Spleen (tissue), 11 donors: ENCODE data around the gene OLFML3. TPM values are rescaled to one million over a fixed set of nuclear protein-coding genes. Genes with fewer than 3 reads are reported as not detected.

Experiments used
- DNase-seq: peaks from one replicate; pipeline ENCODE4 v3.0.0-alpha.2; 2020
- H3K27ac ChIP-seq, 8 donors: fragments of 200-600 bp; sonication (generic) in 7 of 8; 1 replicate in 4 of 8; 2 replicates in 4 of 8; pipeline versions ENCODE4 v1.5.0 to v1.8.0; 2016 to 2021; ENCODE audit warnings: inconsistent platforms in 4 of 8, mild to moderate bottlenecking in 4 of 8, moderate library complexity in 1 of 8
- H3K27me3 ChIP-seq, 7 donors: fragments of 200-600 bp; sonication (generic) in 6 of 7; replicated peaks in 1 of 7; 1 replicate in 4 of 7; 2 replicates in 3 of 7; pipeline versions ENCODE4 v1.5.0 to v1.8.0; 2016 to 2021; ENCODE audit warnings: inconsistent platforms in 3 of 7, mild to moderate bottlenecking in 1 of 7
- H3K36me3 ChIP-seq, 6 donors: fragments of 200-600 bp; sonication (generic) in 5 of 6; 1 replicate in 4 of 6; 2 replicates in 2 of 6; pipeline versions ENCODE4 v1.5.0 to v1.8.0; 2016 to 2021; ENCODE audit warnings: inconsistent platforms in 2 of 6
- H3K4me1 ChIP-seq, 6 donors: fragments of 200-600 bp; sonication (generic) in 5 of 6; 1 replicate in 3 of 6; 2 replicates in 3 of 6; pipeline versions ENCODE4 v1.5.0 to v1.8.0; 2016 to 2021; ENCODE audit warnings: inconsistent platforms in 3 of 6
- H3K4me3 ChIP-seq, 8 donors: fragments of 200-600 bp; sonication (generic) in 7 of 8; 1 replicate in 4 of 8; 2 replicates in 4 of 8; pipeline versions ENCODE4 v1.5.0 to v1.8.0; 2016 to 2021; ENCODE audit warnings: inconsistent platforms in 4 of 8, mild to moderate bottlenecking in 4 of 8, moderate library complexity in 2 of 8
- H3K9me3 ChIP-seq, 8 donors: fragments of 200-600 bp; sonication (generic) in 7 of 8; 1 replicate in 4 of 8; 2 replicates in 4 of 8; pipeline versions ENCODE4 v1.5.0 to v1.8.0; 2016 to 2021; ENCODE audit warnings: inconsistent platforms in 4 of 8
- POLR2A ChIP-seq, 3 donors: fragments of 450-650 bp; IDR thresholded peaks; one replicate each; pipeline ENCODE4 v1.5.1; 2017; ENCODE audit warnings: antibody characterized with exemption in 3 of 3, mild to moderate bottlenecking in 1 of 3
- POLR2AphosphoS5 ChIP-seq, 3 donors: sonication (generic); formaldehyde crosslinking; IDR thresholded peaks; one replicate each; pipeline ENCODE4 v1.5.1; 2017; ENCODE audit warnings: antibody characterized with exemption in 3 of 3
- WGBS, 5 donors: extraction: QIAGEN DNeasy Blood & Tissue Kit in 3 of 5; methylation state at CpG; one replicate each; pipeline versions ENCODE4 v1.1.5 to v1.1.7; 2013 to 2018; 5-methylcytosine and 5-hydroxymethylcytosine counted together
- intact Hi-C: fragments of 100-400 bp; cut with DNase I; formaldehyde crosslinking; loops from one replicate; pipeline ENCODE4 v1.15.0; 2023; ENCODE audit warnings: low total_unique reads
- polyA plus RNA-seq, 3 donors: library from polyadenylated mRNA; stranded (reverse); fragments of 200-250 nt; gene quantifications; one replicate each; pipeline ENCODE4 v1.2.1, GENCODE V29; 2013
- total RNA-seq, 7 donors: library from RNA; depleted of rRNA in 3 of 7; stranded (reverse); fragments of >200 nt in 3 of 7; fragmentation: NEBNext Ultra II Directional in 4 of 7; extraction: Animal tissue kit (Norgen Biotek cat#: 25700) in 4 of 7; gene quantifications; one replicate each; pipeline versions ENCODE4 v1.1.0 to v1.2.1, GENCODE V29; 2016 to 2021
- TF ChIP-seq, protein P1 (sequence below), 11 experiments: fragments of 200-600 bp in 7 of 11; fragments of 450-650 bp in 4 of 11; sonication (generic) in 4 of 11; IDR thresholded peaks in 8 of 11; conservative IDR thresholded peaks in 3 of 11; 1 replicate in 7 of 11; 2 replicates in 4 of 11; pipeline versions ENCODE4 v1.4.0 to v1.8.0; 2016 to 2021; ENCODE audit warnings: antibody characterized with exemption in 11 of 11, inconsistent platforms in 4 of 11, mild to moderate bottlenecking in 1 of 11
- donor health status: healthy with polysubstance abuse.
- donor health status: DM: no; HTN: no; CAD: no; lungs with moderate emphysema.
- donor health status: DM: no; HTN: no; CAD: no.
- donor health status: Bipolar disorder and iron deficiency.
- donor health status: healthy.
- donor health status: DM: no; HTN: no; CAD: no.
- donor health status: DM: yes; HTN: yes; CAD: no.

The OLFML3 gene
- total and polyA plus RNA-seq, 10 donors: 1.2 to 10.9 (median 5.1) TPM

DNA sequence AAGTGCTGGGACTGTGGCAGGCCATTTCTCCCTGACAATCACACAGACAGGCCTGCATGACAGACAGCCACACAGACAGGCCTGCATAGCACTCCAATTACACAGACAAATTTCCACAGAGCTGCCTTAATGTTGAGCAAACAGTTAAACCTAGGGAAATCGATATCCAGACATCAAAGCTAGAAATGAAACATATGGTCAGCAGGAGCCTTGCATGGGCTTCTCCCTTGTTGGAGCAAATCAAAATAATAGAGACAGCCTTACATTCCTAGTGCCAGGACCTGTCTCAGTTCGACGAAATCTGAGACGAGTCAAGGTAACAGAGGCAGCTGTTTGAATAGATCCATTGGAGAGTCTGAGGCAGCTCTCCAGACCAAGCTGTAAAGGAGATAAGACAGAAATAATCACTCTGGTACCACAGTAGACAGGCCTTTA, 42.4 kb downstream of the OLFML3 start:
- Histone ChIP-seq H3K4me1 (no peaks in the 10 kb centered on the region), H3K27ac (no peak overlapping the region), H3K4me3 (no peak overlapping the region), H3K9me3 (peaks cover 0 to 13% (median 0%) of the 10 kb centered on the region in 8 donors), H3K27me3 (no peaks in the 10 kb centered on the region), H3K36me3 (no peaks in the 10 kb centered on the region)
- 78 to 84% (median 80%) methylated on average over 4 of the region's 4 CpGs for WGBS, 5 donors
- no peak for DNase-seq
- intact Hi-C loops: no loop called here
- TF ChIP-seq, protein P1, sequence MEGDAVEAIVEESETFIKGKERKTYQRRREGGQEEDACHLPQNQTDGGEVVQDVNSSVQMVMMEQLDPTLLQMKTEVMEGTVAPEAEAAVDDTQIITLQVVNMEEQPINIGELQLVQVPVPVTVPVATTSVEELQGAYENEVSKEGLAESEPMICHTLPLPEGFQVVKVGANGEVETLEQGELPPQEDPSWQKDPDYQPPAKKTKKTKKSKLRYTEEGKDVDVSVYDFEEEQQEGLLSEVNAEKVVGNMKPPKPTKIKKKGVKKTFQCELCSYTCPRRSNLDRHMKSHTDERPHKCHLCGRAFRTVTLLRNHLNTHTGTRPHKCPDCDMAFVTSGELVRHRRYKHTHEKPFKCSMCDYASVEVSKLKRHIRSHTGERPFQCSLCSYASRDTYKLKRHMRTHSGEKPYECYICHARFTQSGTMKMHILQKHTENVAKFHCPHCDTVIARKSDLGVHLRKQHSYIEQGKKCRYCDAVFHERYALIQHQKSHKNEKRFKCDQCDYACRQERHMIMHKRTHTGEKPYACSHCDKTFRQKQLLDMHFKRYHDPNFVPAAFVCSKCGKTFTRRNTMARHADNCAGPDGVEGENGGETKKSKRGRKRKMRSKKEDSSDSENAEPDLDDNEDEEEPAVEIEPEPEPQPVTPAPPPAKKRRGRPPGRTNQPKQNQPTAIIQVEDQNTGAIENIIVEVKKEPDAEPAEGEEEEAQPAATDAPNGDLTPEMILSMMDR (IDR thresholded peaks at IDR 0.05 in 8 of 11, conservative IDR thresholded peaks at IDR 0.05 in 3 of 11): no peak
- TF ChIP-seq POLR2AphosphoS5 (IDR thresholded peaks at IDR 0.05) (no peak), POLR2A (IDR thresholded peaks at IDR 0.05) (no peak)

- H3K4me3 ChIP-seq: no peak overlapping the region
- TF ChIP-seq, protein P1 (IDR thresholded peaks at IDR 0.05 in 8 of 11, conservative IDR thresholded peaks at IDR 0.05 in 3 of 11): no peak
- no peak for TF ChIP-seq POLR2A (IDR thresholded peaks at IDR 0.05)
- no peak for TF ChIP-seq POLR2AphosphoS5 (IDR thresholded peaks at IDR 0.05)
- H3K4me1 ChIP-seq: no peaks in the 10 kb centered on the region
- no peaks in the 10 kb centered on the region for H3K36me3 ChIP-seq
- intact Hi-C loops: no loop called here
- 94 to 97% (median 95%) methylated on average over 2 of the region's 2 CpGs for WGBS, 5 donors
- H3K27me3 ChIP-seq: no peaks in the 10 kb centered on the region
- no peak overlapping the region for H3K27ac ChIP-seq
- H3K9me3 ChIP-seq: peaks cover 0 to 13% (median 0%) of the 10 kb centered on the region in 8 donors
- no peak for DNase-seq
Observed at GRCh38 chr1:114022877-114023276, 43.6 kb downstream of the OLFML3 start.

DNA sequence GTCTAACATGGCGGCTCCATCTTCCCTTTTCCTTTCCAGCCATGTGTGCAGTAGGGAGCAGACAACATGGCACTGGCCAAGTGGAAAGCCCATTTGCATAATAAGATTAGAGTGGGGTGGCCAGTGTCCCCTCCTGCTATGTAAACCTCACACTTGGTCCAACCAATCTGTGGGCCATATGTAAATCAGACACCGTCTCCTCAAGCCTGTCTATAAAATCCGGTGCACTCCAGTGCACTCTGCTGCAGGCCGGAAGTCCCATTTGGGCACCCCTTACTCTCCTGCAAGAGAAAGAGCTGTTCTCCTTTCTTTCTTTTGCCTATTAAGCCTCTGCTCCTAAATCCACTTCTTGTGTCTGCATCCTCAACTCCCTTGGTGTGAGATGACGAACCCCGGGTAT, 44.1 kb downstream of the OLFML3 start:
- no peak overlapping the region for H3K4me3 ChIP-seq
- intact Hi-C loops: no loop called here
- H3K27ac ChIP-seq: no peak overlapping the region
- WGBS, 5 donors: 80 to 94% (median 90%) methylated on average over 6 of the region's 6 CpGs
- H3K9me3 ChIP-seq: peaks cover 0 to 13% (median 0%) of the 10 kb centered on the region in 8 donors
- TF ChIP-seq POLR2AphosphoS5 (IDR thresholded peaks at IDR 0.05): no peak
- TF ChIP-seq, protein P1 (IDR thresholded peaks at IDR 0.05 in 8 of 11, conservative IDR thresholded peaks at IDR 0.05 in 3 of 11): no peak
- TF ChIP-seq POLR2A (IDR thresholded peaks at IDR 0.05): no peak
- DNase-seq: no peak
- no peaks in the 10 kb centered on the region for H3K4me1 ChIP-seq
- no peaks in the 10 kb centered on the region for H3K36me3 ChIP-seq
- H3K27me3 ChIP-seq: no peaks in the 10 kb centered on the region

- H3K36me3 ChIP-seq: no peaks in the 10 kb centered on the region
- intact Hi-C loops: no loop called here
- TF ChIP-seq POLR2A (IDR thresholded peaks at IDR 0.05) (no peak), POLR2AphosphoS5 (IDR thresholded peaks at IDR 0.05) (no peak)
- TF ChIP-seq, protein P1 (IDR thresholded peaks at IDR 0.05 in 8 of 11, conservative IDR thresholded peaks at IDR 0.05 in 3 of 11): no peak
- H3K27me3 ChIP-seq: no peaks in the 10 kb centered on the region
- H3K4me3 ChIP-seq: no peak overlapping the region
- no peak for DNase-seq
- WGBS, 5 donors: 86 to 96% (median 94%) methylated on average over 6 of the region's 6 CpGs
- no peak overlapping the region for H3K27ac ChIP-seq
- H3K4me1 ChIP-seq: no peaks in the 10 kb centered on the region
- peaks cover 0 to 13% (median 0%) of the 10 kb centered on the region in 8 donors for H3K9me3 ChIP-seq
Observed at GRCh38 chr1:114024049-114024448, 44.8 kb downstream of the OLFML3 start.
